Activated naive CD4-positive, alpha-beta T cell treated with Interleukin-2 at 50 U/mL for 16 hours (primary cell): ENCODE measurements around the gene DDX52.
"Not testable (repeated sequence)": the region's sequence is repeated elsewhere in the genome, so short reads cannot be mapped to it uniquely, and the experiment has no call there.

ENCODE experiments used
- DNase-seq: peaks from one replicate; pipeline ENCODE4 v3.0.0-alpha.2; 2020

DDX52 gene

GRCh38 chr17:37643118-37643766, at the start of gene DDX52:
TSS of gene DDX52 (minus strand) at chr17:37643446. CDS start at chr17:37643420, 26 bp downstream.
- peak; percentile 90 for DNase-seq

GRCh38 chr17:37691807-37692206, 48.6 kb upstream of the DDX52 start:
- no peak for DNase-seq

- DNase-seq: no peak
Observed at GRCh38 chr17:37689317-37689716, 46.1 kb upstream of the DDX52 start.

- DNase-seq: no peak
Observed at GRCh38 chr17:37683454-37683984, 40.3 kb upstream of the DDX52 start.

- DNase-seq: no peak
Observed at GRCh38 chr17:37682007-37682406, 38.8 kb upstream of the DDX52 start.

GRCh38 chr17:37679995-37680394, 36.7 kb upstream of the DDX52 start:
- not testable (repeated sequence) for DNase-seq

GRCh38 chr17:37678036-37678435, 34.8 kb upstream of the DDX52 start:
- DNase-seq: no peak

- DNase-seq: no peak
Observed at GRCh38 chr17:37677021-37677420, 33.8 kb upstream of the DDX52 start.

GRCh38 chr17:37676115-37676925, 33.1 kb upstream of the DDX52 start:
- DNase-seq: no peak

- no peak for DNase-seq
Observed at GRCh38 chr17:37674511-37674910, 31.3 kb upstream of the DDX52 start.

GRCh38 chr17:37673386-37673785, 30.1 kb upstream of the DDX52 start:
- no peak for DNase-seq

GRCh38 chr17:37672548-37673078, 29.4 kb upstream of the DDX52 start:
- DNase-seq: no peak

- no peak for DNase-seq
Observed at GRCh38 chr17:37671824-37672547, 28.7 kb upstream of the DDX52 start.

GRCh38 chr17:37671028-37671823, 28.0 kb upstream of the DDX52 start:
- DNase-seq: no peak

GRCh38 chr17:37667039-37667438, 23.8 kb upstream of the DDX52 start:
- no peak for DNase-seq

GRCh38 chr17:37664214-37664613, 21.0 kb upstream of the DDX52 start:
- no peak for DNase-seq

GRCh38 chr17:37662353-37662752, 19.1 kb upstream of the DDX52 start:
- no peak for DNase-seq

GRCh38 chr17:37661400-37662014, 18.3 kb upstream of the DDX52 start:
- no peak for DNase-seq

GRCh38 chr17:37659925-37660324, 16.7 kb upstream of the DDX52 start:
- DNase-seq: no peak

- no peak for DNase-seq
Observed at GRCh38 chr17:37657202-37657601, 14.0 kb upstream of the DDX52 start.

GRCh38 chr17:37651849-37652248, 8.6 kb upstream of the DDX52 start:
- no peak for DNase-seq
